ENCODE measurements around the gene FBXO36.
"Not testable (repeated sequence)": the region's sequence is repeated elsewhere in the genome, so short reads cannot be mapped to it uniquely, and the experiment has no call there.

The FBXO36 gene

DNA sequence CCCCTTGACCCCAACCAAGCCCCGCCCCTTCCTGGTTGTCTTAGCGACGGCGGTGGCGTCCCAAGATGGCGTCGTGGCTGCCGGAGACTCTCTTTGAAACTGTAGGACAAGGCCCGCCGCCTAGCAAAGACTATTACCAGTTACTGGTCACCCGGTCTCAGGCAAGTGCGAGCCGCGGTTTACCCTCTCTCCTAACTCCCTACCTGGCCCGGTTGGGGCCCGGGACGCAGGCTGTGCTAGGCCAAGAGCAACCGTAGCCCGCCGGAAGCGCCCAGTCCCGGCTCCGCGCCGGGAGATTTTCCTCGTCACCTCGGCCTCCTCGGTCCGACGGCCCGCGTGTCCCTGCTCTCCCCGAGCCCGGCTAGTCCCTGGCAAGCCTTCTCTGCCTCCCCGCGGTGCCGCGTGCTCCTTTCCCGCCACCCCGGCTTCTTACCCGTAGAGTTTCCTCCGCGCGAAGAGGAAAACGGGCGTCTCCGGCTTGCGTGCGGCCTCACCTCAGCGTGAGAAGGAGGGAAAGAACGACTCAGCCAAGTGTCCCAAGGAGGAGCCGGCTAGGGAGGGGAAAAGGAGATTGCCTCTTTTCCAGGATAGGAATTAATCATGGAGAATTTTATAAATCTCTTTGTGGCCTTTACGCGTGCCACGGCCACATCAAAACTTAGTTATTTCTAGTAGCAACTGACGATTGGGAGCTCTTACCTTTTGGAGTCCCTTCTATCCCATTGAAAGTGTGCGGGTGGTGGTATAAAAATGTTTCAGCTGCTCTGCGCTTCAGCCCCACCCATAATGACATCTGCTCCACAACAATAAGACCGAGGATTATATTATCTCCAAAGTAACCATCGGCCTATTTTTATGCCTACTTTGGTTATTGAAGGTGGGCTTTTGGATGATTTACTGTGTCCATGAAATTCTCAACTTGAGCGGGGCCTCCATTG lies at the start of gene FBXO36:
TSS of gene FBXO36 (plus strand) at position 55 of the 938 bp plus-strand sequence. CDS start at position 66, 11 bp downstream.
- DNase-seq, result peak; percentile 55

GRCh38 chr2:229873123-229873581 lies 49.2 kb upstream of the FBXO36 start:
- DNase-seq, result no peak

DNA sequence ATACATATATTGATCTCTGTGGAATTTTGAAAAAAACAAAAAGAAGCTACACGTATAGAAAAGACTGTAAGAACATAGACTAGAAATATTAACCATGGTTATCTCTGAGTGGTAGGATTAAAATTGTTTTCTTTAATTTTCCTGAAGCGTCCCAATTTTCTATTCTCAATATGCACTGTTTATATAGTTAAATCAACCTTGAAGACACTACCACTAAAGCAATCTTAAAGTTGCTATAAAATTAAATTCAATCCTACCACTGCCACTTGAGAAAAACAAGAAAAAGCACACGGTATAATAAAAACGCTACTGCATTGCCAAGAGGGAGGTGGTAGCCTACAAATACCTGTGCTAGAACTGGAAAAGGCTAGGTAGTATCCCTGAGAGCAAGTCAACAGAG lies 47.7 kb upstream of the FBXO36 start:
- no peak for DNase-seq

GRCh38 chr2:229875549-229875948 lies 46.8 kb upstream of the FBXO36 start:
- DNase-seq, result no peak

DNA sequence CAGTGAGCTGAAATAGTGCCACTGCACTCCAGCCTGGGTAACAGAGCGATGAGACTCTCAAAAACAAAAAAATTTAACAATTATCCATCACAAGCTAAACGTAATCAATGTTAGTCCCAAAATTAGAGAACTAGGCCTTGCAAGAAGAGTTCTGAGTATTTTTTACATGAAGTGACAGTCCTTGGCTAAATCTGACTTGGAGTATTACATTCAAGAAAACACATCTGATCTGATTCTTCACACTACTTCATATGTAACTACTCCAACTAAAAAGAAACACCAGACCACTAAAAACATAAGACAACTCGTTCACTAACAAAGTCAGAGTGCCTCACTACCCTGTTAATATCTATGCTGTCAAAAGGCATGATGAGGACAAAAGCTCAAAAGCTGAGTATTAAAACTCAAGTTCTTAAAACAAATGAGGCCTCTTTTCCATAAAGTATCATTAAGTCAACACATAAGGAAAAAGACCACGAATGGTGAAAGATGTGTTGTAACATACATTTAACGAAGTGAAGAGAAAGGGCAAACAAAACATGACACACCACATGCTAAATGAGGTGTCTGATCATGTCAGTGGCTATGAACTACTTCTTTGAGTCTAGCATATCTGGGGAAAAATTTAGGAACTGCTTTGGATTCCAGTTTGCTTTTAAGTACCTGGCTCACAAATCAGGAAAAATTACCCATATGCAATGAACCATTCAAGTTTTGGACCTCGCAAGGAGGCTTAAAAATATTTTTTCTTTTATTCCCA lies 42.9 kb upstream of the FBXO36 start:
- no peak for DNase-seq

DNA sequence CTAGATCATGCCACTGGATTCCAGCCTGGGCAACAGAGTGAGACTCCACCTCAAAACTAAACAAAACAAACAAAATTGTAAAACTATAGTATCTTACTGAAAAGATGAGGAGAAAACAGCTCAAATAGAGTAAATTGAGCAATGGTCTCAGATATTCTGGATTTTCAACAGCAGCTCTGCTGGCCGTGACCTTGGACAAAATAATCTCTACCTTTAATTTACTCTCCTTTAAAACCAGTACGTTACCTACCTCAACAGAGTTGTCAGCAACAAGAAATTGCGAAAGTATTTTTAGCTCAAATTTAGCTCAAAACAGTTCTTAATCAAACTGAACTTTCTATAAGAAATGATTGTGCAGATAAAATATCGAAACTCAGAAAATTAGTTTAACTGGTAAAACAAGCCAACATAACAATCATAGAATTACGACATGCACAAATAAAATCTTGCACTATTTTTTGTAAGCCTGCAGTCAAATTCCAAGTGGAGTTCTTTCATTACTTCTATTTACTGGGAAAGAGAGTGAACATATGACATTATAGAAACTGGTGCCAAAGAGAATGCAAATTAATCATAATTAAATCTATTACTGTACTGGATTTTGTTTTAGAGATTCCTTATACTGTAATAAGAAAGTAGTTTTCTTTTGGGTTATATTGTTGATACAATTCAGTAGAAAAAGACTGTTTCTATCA lies 41.3 kb upstream of the FBXO36 start:
- no peak for DNase-seq

DNA sequence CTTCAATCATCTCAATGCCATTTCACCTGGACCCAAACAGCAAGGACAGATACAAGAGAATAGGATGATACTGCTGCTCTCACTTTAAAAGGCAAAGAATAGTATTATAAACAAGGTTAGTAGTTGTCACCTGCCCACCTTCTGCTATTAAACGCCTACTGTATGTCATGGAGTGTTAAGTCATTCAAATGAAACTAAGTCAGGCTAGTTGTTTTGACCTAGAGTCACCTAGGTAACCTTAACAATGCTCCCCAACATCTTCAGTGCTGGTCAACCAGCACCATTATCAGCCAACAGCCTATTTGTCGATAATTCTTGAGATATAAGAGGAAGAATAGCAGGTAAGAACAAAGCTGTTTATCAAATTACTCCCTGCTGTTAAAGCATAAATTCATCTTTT lies 39.7 kb upstream of the FBXO36 start:
- DNase-seq, result no peak

- no peak for DNase-seq
Observed at GRCh38 chr2:229884775-229885699, 37.3 kb upstream of the FBXO36 start.

DNA sequence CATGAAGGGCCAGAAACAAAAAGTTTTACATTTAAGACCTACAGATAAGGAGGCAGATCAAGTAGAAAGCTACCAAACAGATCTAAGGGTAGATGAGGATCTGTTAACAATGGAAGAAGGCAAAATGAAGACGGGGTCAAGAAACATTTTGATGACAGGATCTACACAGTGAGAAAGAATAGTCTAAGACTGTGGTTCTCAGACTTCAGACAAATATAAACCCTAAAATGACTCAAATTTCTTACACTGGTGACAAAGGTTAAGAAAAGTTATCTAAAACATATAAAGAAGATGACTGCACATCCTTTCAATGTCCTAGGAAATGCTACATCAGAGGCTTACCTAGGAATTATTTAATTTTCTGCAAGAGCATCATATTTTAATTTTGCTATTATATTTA lies 34.9 kb upstream of the FBXO36 start:
- no peak for DNase-seq

- no peak for DNase-seq
Observed at GRCh38 chr2:229888031-229888430, 34.3 kb upstream of the FBXO36 start.

DNA sequence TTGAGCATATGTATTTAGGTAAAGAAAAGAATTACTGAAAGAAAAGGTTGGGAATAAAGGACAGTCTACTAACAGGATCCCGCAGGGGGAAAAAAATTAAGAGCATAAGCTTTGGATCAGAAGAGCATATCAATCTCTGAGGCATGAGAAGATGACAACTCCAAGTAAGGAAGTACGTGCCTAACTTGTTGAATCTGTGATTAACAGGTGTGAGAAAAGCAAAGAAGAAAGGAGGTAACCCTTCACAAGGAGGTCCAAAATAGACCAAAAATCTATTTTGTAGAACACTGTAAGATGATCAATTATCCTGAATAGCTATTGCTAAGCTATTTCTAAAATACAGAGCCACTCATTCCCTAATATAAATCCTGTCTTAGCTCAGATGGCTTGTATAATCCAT lies 33.3 kb upstream of the FBXO36 start:
- DNase-seq, result no peak

GRCh38 chr2:229896857-229897256 lies 25.4 kb upstream of the FBXO36 start:
- no peak for DNase-seq

GRCh38 chr2:229899604-229900003 lies 22.7 kb upstream of the FBXO36 start:
- DNase-seq, result no peak

DNA sequence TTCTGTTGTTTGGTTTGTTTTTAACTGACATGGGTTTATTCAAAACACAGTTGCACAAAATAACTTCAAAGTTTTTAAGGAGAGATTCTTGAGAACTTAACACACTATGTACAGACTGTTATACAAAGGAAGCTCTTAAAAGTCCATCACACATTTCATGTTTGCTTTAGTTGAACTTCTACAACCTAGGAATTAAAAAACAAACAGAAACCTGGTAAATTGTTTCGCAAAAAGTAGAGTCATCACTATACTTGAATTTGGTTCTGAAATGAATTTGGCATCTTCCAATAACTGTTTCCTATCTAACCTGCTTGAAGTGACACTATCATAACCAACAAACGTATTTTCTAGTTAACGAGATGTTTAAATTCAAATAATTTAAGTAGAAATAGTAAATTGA lies 22.3 kb upstream of the FBXO36 start:
- no peak for DNase-seq

DNA sequence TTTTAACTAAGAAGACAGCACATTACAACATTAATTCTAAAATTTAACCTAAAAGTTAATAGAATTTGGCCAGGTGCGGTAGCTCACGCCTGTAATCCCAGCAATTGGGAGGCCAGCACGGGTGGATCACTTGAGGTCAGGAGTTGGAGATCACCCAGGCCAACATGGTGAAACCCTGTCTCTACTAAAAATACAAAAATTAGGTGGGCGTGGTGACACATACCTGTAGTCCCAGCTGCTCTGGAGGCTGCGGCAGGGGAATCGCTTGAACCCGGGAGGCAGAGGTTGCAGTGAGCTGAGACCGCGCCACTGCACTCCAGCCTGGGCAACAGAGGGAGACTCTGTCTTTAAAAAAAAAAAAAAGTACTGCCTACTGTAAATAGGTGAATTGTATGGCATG lies 21.8 kb upstream of the FBXO36 start:
- not testable (repeated sequence) for DNase-seq

DNA sequence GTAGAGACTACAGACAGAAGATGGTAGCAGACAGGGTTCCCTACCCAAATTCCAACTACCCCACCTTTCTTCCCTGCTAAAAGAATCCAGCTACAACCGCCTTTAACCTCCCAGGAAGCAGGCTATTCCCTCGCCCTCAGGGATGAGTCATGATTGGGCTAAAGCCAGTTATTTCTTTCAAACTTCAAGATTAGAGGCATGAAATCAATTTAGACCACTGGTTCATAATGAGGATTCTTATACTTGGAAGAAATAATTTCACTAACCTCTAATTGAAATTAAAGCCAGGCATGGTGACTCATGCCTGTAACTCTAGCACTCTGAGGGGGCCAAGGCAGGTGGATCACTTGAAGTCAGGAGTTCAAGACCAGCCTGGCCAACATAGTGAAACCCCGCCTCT lies 20.5 kb upstream of the FBXO36 start:
- DNase-seq, result no peak

DNA sequence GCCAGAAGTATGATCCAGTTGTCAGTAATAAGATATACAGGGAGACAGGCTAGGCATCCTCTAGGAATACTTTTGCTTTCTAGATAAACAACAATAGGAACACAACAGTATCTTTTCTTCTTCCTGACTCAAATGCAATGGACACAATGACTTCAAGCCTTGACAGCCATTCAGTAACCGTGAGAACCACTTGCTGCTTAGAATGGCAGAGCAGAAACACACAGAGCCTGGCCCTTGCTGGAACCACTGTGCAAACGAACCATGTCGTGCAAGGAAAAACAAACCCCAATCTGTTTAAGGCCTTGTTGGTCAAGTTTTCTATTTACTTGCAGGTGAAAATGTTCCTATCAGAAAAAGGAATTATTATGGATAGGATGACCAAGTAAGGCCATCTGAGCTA lies 19.3 kb upstream of the FBXO36 start:
- no peak for DNase-seq

GRCh38 chr2:229905601-229906000 lies 16.7 kb upstream of the FBXO36 start:
- no peak for DNase-seq

GRCh38 chr2:229909090-229909489 lies 13.2 kb upstream of the FBXO36 start:
- DNase-seq, result no peak

DNA sequence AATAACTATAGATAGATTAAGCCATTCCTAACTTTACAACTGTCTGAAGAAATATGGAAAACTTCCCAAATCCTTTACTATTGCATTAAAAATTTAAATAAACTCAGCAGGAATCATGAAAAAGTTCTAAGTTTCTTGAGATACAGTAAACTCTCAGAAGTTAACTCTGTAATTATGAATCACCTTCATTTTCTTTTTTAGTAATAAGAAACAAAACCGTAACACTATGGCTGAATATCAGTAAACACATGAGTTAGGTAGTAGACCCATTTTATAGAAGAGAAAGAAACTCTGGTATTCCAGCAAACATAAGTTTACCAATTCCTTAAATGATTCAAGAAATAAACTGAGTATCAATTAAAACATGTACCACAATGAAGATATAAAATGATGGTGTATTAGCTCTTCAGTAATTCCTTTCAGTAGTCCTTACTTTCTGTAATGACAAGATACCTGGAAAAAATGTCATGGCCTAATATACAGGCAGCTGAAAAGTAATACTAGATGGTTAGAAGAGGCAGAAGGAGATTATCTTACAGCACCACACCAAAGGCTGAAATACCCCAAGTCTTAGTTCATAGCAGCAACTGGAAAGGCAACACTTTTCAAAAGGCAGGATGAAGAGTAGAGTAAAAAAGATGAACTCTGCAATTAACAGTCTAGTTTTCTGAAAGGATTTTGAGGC lies 12.0 kb upstream of the FBXO36 start:
- no peak for DNase-seq

GRCh38 chr2:229910832-229911412 lies 11.4 kb upstream of the FBXO36 start:
- DNase-seq, result no peak

All from NCI-H1048 (cell line).